HG02798 (cell line): Measurements from ENCODE around the gene BCAS3.

Experiments used
- ATAC-seq: cut with Tn5 transposase; IDR thresholded peaks from one replicate; pipeline ENCODE4 v1.9.1; 2021; ENCODE audit warnings: mild to moderate bottlenecking; ENCODE audit not compliant: unreplicated experiment, poor library complexity

The BCAS3 gene

DNA sequence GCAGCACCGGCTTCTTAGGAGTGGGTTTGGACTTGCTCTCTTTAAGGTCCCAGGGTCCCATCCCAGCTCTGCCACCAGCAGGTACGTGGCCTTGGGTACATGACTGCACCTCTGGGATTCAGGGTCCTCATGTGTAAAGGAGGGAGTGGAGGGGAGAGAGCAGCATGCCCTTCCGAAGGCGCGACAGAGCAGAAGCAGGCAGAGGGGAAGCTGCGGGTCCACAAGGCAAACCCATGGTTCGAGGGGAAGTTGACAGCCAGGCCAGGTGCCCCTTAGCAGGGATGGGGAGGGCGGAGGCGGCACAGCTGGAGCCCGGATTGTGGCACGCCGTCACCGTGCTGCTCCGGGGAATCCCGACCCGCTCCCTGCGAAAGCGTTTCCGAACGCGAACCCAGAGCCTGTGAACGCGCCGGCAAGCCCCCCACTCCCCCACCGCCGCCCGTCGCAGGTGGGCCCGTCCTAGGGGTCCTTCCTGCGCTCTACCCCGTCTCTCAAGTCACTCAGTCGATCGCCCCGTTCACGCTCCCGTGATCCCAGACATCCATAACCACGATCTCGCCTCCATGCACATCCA lies 717.8 kb downstream of the BCAS3 start:
- ATAC-seq, result no peak

DNA sequence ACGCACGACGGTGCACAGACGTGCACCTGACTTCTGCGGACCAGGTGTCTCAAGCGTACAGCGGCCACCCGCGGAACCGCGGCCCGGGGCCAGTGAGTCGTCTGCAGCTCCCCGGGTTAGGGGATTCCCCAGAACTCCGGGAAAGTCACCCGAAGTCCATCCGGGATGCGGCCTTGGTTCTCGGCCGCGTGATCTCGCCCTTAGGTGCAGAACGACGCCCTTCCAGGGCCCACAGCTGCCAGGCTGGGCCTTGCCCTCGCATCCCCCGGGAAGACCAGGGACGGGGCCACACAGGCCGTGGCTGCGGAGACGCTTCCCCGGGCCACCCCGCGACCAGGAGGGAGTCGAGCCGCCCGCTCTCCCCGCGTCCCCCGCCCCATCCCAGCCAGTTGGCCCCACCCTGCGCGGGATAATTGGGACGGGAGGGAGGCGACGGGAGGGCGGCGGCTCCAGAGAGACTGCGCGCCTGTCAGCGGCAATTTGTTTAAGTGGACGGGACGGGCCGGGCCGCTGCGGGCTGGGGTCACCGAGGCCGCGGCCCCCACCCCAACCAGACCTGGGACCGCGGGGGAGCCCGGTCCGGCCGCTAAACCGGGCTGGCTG lies 718.4 kb downstream of the BCAS3 start:
- ATAC-seq, result no peak

DNA sequence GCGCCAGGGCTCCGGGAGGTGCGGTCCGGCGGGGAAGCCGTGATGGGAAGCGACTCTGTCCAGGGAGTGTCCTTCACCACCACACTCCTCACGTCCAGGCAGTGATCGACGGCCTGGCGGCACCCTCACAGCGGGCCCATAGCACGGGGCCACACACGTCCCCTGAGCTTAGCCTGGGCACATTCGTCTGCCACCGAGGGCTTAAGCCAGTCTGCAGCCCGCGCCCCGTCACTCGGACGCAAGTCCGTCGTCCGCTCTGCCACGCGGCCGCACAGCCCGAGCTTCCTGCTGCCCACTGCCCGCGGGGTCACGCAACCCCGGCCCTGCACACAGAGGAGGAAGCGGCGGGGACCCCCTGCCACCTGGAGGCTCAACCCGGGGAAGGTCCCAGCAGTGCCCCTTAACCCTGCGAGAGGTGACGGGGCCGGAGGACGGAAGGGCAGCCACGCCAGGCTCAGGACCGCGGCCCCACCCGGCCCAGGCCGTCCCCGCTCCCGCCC lies 719.0 kb downstream of the BCAS3 start:
- ATAC-seq, result no peak

DNA sequence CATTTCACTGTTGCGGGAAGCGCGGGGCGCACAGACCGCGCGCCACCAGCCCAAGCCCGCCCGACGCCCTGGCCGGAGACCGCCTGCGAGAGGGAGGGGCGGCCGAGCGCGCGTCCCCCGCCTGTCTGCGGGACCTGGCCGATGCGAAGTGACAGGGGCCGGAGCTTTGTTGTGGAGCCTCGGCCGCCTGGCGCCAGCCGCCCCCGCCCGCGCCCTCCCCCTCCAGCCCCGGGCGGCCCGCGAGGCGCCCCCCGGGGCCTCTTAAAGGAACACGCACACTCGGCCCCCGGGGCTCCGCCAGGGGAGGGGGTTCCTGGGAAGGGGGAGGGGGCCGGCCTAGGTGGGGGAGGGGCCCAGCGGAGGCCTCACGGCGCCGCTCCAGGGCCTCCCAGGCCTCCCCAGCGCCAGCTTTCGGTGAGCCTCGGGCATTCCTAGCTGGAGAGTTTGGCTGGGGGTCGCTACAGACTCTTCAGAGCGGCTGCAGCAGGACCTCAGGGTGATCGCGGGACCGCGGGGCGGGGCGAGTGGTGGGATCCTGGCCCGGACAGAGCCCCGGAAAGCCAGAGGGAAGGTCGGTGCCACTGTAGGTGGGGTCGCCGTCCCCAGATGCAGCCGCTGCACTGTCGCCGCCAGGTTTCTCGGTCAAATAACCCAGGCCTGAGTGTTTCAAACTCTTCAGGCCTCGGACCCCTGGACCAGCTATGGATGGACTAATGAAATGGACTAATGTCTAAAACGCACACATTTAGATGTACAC lies 719.6 kb downstream of the BCAS3 start:
- no peak for ATAC-seq

DNA sequence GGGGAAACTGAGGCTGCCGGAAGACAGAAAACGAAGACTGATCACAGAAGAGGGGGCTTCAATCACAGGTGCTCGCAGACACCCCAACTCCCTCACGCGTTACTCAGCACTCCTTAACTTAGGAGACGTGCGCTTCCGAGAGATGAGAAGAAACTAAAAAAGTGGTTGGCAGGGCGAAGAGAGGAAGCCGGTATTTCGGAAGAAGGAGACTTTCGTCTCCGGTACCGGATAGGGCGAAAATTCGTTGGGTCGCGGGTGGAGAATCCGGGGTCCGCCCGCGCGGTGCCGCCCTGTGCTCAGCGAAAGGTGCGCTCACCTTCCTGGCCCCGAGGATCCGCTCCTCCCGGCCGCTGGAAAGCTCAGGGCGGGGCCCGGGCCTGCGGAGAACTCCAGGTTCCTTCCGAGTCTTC lies 721.1 kb downstream of the BCAS3 start:
- ATAC-seq, result no peak

DNA sequence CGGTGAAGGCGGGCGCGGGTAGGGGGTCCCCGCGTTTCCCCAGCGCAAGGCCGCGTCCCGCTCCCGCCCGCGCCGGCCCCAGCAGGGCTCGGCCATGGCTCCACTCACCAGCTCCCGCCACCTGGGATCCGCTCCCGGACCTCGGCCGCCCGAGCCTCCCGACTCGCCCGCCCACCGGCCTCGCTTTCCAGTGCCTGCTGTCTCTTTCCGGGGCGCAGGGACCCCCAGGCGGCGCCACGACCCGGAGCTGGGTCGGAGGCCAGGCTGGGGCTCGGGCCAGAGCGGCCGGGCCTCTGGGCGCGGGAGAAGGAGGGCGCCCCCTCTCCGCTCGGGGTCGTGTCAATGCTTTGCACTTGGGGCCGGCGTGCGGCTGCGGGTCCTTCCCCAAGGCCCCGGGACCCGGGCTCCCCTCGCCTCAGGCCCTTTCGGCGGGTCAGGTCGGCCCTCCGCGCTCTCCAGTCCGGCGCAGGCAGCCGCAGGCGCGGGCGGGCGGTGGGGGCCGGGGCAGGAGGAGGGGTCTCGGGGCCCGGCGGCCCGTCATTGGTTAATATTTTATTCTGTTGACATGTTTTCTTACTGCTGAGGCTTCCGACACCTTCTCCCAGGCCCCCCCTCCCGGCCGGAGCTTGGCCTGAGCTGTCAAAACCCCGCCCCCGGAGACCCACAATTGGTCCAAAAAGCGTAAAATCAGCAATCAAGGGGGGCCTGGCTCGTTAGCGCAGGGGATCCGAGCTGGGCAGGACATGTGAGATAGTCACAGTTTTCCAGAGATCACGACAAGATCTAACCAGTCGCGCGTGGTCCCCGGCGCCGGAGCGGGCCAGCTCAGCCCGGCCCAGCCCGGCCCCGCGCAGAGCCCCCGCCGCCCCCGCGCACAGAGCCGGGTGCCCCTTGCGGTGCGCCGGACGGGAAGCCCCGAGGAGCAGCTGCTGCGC lies 721.7 kb downstream of the BCAS3 start, which contains the start of gene TBX2:
TBX2 (plus strand) TSS at position 713 of the 935 bp plus-strand sequence. CDS start 334 bp downstream, outside the sequence.
- ATAC-seq, result no peak

DNA sequence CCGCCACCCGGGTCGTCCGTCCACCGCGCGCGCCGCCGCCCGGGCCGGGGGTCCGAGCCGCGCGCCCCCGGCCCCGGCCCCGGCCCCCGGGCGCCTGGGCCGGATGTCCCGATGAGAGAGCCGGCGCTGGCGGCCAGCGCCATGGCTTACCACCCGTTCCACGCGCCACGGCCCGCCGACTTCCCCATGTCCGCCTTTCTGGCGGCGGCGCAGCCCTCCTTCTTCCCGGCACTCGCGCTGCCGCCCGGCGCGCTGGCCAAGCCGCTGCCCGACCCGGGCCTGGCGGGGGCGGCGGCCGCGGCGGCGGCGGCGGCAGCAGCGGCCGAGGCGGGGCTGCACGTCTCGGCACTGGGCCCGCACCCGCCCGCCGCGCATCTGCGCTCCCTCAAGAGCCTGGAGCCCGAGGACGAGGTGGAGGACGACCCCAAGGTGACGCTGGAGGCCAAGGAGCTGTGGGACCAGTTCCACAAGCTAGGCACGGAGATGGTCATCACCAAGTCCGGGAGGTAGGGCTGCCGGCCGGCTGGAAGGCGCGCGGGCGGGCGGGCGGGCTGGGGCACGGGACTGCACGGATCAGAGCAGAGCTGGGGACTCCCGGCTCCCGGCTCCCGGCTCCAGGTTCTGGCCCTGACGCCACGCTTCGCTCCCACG lies 722.5 kb downstream of the BCAS3 start:
- ATAC-seq, result no peak

DNA sequence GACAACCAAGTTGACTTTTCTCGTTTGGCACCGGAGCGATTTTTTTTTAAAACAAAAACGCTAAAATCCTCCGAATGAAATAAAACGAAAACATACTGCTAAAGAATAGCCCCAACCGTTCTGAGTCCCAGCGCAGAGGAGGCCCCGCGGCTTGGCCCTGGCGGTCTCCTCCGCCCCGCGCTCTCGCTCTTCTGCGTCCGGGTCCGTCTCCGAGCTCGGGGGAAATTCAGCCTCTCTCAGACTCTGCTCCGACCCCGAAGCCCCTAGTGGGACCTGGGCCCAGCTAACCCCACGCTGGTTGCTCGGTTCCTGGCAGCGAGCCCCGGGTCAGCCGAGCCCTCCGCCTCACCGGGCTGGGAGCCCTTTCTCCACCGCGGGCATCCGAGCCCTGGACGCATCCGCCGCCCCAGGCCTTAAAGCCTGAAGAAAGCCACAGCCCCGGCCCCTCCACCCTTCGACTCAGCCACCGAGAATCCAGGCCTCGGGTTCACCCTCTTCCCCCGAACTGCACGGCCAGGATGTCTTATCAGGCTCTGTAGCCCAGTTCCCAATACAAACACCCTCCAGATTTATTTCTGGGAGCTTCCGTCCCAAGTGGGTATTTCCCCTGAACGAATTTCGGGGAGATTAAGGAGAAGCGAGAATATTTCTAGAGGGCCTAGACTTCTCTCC lies 723.2 kb downstream of the BCAS3 start:
- ATAC-seq, result no peak

DNA sequence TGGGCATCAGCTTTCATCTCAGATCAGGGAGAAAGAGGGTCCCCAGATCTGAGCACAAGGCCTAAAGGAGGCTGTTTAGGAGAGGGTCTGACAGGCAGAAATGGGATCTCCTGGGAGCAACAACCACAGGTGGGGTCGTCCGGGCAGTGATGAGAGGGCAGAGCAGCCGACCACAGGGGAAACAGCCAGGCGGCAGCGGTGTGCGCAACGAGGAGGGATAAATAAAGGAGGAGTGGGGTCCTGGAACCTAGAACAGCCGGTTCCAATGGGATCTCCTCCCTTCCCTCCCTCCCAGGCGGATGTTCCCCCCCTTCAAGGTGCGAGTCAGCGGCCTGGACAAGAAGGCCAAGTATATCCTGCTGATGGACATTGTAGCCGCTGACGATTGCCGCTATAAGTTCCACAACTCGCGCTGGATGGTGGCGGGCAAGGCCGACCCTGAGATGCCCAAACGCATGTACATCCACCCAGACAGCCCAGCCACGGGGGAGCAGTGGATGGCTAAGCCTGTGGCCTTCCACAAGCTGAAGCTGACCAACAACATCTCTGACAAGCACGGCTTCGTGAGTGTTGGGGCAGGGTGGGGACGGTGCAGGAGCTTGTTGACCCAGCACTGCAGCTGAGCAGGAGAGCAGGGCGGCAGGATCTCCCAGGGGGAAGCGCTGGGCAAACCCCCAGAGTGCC lies 723.9 kb downstream of the BCAS3 start:
- ATAC-seq, result no peak

DNA sequence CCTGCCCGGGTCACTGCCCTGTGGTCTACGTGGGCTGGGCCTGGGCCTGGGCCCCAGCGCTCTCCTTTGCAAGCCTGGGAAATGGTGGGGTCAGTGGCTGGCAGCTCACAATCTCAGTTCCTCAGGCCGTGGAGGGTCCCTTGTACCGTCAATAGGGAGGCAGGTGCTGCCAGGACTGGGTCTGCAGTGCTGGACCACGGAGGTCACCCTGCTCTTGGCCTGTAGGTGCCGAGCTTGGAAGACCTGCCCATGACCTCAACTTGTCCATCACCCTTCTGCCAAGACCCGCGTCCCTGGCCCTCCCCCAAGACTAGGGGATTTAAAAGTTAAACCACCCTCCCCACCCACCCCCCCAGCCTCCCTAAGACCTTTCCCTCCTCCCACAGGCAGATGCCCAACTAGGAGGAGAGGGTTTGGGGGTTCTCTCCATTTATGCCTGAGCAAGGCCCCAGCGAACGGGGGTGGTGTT lies 724.5 kb downstream of the BCAS3 start:
- no peak for ATAC-seq

DNA sequence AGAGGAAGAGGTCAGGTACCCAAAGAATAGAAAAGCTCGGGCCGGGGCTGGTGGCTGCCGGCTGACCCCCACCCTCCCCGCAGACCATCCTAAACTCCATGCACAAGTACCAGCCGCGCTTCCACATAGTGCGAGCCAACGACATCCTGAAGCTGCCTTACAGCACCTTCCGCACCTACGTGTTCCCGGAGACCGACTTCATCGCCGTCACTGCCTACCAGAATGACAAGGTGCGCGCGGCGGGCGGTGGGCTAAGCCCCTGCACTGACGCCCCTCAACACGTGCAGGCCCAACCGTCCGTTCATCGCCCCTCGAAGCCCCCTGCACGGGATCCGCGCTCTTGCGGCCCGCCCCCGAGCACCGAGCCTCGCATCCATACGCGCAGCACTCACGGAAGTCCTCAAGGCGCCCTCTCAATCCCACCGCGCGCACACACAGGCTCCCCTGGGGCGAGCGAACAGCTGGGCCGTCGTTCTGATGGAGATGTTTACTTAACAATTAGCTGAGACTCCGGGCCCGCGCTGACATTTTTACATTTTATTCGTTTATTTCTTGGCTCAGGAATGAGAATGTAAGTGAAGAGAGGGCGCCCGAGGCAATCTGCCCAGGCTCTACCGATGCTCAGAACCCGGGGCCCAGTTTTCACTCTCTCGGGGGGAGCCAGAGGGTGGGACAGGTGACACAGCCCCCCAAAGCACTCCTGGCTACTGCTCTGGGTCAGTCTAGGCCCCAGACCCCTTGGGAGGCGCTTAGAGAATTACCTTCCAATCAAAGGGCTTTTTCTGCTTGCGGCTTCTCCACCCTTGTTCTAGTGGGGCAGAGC lies 725.5 kb downstream of the BCAS3 start:
- ATAC-seq, result no peak

DNA sequence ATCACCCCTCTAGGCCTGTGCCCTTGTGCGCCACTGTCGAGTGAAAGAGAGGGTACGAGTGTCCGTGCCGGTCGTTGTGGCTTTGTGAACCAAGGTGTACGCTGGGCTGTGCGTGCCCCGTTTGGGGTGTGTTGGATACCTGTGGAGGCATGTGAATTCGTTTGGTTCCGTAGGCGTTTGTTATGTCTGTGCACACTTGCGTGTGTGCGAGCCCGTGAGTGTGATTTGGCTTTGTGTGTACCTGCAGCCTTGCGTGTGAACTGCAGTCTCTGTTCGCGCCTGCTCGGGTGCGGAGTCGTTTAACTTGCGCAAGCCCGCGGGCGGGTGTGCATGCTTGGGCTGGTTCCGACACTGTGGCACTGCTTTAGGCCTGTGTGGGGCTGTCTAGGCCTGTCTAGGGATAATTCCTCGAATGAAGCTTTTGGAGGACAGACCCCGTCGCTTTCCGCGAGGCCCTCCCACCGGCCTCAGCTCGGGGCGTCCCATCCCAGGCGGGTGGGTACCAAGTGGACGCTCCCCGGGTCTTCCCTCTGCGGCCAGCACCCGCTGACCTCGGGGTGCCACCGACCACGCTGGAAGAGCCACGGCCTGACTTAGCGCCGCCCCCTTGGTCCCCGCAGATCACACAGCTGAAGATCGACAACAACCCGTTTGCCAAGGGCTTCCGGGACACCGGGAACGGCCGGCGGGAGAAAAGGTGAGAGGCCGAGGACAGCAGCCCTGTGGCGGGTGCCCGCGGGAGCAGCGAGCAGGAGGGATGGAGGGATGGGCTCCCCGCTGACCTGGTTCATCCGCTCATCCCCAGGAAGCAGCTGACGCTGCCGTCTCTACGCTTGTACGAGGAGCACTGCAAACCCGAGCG lies 726.4 kb downstream of the BCAS3 start:
- ATAC-seq, result no peak

DNA sequence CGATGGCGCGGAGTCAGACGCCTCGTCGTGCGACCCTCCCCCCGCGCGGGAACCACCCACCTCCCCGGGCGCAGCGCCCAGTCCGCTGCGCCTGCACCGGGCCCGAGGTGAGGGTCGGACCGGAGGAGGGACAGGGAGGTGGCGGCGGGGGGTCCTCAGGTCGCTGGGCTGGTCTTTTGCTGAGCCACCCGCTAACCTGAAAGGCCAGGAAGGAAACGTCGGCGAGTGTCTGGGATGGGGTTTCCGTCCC lies 726.9 kb downstream of the BCAS3 start:
- no peak for ATAC-seq

DNA sequence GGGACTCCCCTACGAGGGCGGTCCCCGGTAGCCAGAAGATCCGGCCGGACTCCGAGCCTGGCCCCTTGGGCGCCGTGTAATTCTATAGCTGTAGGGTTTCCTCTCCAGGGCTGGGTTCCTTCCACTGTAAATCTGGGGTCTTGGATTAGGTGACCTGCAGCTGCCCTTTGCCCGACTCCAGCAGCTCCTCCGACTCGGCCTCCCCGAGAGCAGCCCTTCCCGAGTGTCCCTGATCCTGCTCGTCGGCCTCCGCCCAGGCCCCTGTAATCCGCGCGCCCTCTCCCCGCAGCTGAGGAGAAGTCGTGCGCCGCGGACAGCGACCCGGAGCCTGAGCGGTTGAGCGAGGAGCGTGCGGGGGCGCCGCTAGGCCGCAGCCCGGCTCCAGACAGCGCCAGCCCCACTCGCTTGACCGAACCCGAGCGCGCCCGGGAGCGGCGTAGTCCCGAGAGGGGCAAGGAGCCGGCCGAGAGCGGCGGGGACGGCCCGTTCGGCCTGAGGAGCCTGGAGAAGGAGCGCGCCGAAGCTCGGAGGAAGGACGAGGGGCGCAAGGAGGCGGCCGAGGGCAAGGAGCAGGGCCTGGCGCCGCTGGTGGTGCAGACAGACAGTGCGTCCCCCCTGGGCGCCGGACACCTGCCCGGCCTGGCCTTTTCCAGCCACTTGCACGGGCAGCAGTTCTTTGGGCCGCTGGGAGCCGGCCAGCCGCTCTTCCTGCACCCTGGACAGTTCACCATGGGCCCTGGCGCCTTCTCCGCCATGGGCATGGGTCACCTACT lies 727.4 kb downstream of the BCAS3 start:
- ATAC-seq, result no peak

DNA sequence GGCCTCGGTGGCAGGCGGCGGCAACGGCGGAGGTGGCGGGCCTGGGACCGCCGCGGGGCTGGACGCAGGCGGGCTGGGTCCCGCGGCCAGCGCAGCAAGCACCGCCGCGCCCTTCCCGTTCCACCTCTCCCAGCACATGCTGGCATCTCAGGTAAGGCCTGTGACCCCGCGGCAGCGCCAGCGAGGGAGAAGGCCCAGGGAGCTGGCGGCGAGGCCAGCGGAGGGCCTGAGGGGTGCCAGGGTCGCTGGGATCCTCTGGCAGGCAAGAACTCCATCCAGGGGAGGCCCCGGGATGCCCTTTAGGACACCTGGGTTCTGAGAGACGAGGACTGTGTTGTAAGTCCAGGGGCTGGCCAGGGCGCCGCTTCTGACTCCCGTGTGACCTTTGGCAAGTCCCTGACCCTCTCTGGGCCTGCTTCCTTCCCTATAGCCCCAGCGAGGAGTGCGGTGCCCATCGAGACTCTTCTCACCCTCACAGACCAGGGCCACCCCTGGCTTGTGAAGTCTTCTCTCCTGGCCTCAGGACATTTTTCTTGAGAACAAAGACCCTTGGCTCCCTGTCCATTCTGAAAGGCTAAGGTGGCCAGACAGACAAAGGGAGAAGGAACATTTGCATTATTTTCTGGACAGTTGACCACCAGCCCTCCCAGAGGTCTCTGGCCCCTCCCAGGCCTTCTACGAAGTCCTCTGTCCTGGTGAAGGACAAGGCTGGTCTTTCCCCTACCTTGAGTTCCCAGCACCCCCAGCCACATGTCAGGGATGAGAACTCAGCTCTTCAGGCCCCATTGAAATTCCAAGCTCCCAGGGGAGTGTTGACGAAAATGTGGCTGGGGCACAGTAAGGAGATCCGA lies 728.3 kb downstream of the BCAS3 start:
- ATAC-seq, result no peak

DNA sequence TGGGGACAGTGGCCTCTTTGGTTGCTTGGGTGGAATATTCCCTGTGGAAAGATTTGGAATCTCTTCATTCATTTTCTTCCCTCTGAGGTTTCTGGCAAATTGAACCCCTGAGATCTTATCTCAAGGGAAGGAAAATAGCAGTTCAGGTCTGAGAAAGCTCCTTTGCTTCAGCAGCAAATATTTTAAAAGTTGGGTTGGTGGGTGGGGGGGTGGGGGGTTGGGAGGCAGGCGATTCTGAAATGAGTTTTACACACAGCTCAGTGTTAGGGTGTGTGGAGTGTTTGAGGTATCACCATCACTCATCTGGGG lies 728.8 kb downstream of the BCAS3 start:
- ATAC-seq, result no peak
